Endothelial cell of umbilical vein (primary cell): ENCODE measurements around the gene WDR86. TPM values are rescaled to one million over a fixed set of nuclear protein-coding genes. Genes with fewer than 3 reads are reported as not detected.

Experiments
- BruUV-seq: library from RNA; stranded (reverse); fragments of 400-500 nt; replicated peaks from 2 replicates; lab custom pipeline; 2021; lab: Mats Ljungman, UMichigan
- CTCF ChIA-PET: fragments of 300-600, 350-600 bp; sonication (Branson Sonifier 250); formaldehyde crosslinking; loops from one replicate; lab custom pipeline; 2021; ENCODE audit warnings: antibody characterized with exemption, inconsistent platforms; lab: Charles Lee
- POLR2A ChIA-PET: fragments of 300-600, 350-600 bp; sonication (Branson Sonifier 250); formaldehyde crosslinking; loops from one replicate; lab custom pipeline; 2021; ENCODE audit warnings: antibody characterized with exemption, inconsistent platforms; lab: Charles Lee
- DNase-seq: peaks from one replicate; pipeline ENCODE4 v3.0.0-alpha.2; 2011; ENCODE audit warnings: low read depth, low spot score
- FAIRE-seq: peaks from 2 replicates; lab custom pipeline; 2011; peaks lifted over from hg19 to GRCh38; lab: Jason Lieb, UNC
- H2AFZ ChIP-seq: 2 replicates; pipeline ENCODE4 v1.6.0; 2012; ENCODE audit warnings: low read depth, low read length, control low read depth, inconsistent platforms
- H3K27ac ChIP-seq: 2 replicates; pipeline ENCODE4 v1.5.1; 2011; ENCODE audit warnings: low read depth, mild to moderate bottlenecking, control low read depth, low read length, moderate library complexity; ENCODE audit not compliant: insufficient read depth
- H3K27me3 ChIP-seq, 2 experiments: 2 replicates each; pipeline versions ENCODE4 v1.6.0 to v1.6.1; 2011; ENCODE audit warnings: low read length in 2 of 2, mixed read lengths in 1 of 2; ENCODE audit not compliant: control insufficient read depth in 2 of 2, insufficient read depth in 2 of 2
- H3K36me3 ChIP-seq, 2 experiments: 2 replicates in 1 of 2; 3 replicates in 1 of 2; pipeline ENCODE4 v1.5.1; 2011; ENCODE audit warnings: low read length in 2 of 2, mild to moderate bottlenecking in 1 of 2, moderate library complexity in 1 of 2; ENCODE audit not compliant: control insufficient read depth in 2 of 2, insufficient read depth in 2 of 2; ENCODE audit errors: extremely low read depth in 1 of 2
- H3K4me1 ChIP-seq: 3 replicates; pipeline ENCODE4 v1.5.1; 2011; ENCODE audit warnings: mild to moderate bottlenecking, low read length; ENCODE audit not compliant: control insufficient read depth, insufficient read depth; ENCODE audit errors: extremely low read depth
- H3K4me2 ChIP-seq: 2 replicates; pipeline ENCODE4 v1.6.1; 2011; ENCODE audit warnings: low read length, control low read depth, mixed read lengths; ENCODE audit not compliant: insufficient read depth
- H3K4me3 ChIP-seq, 3 experiments: fragments of 200-600 bp in 1 of 3; sonication (generic), shearing (Covaris generic) in 1 of 3; replicated peaks in 1 of 3; 2 replicates each; pipeline ENCODE4 v1.5.1; 2011 to 2016; ENCODE audit warnings: control low read depth in 3 of 3, low read length in 3 of 3, mild to moderate bottlenecking in 2 of 3, inconsistent platforms in 1 of 3, low read depth in 1 of 3, moderate library complexity in 1 of 3; ENCODE audit not compliant: insufficient read depth in 1 of 3
- H3K79me2 ChIP-seq: 2 replicates; pipeline ENCODE4 v1.6.0; 2012; ENCODE audit warnings: low read length, inconsistent platforms; ENCODE audit not compliant: control insufficient read depth, insufficient read depth
- H3K9ac ChIP-seq: replicated peaks from 2 replicates; pipeline ENCODE3; 2011; ENCODE audit warnings: low read length, control low read depth; ENCODE audit not compliant: insufficient read depth; ENCODE audit errors: extremely low read depth
- H3K9me1 ChIP-seq: replicated peaks from 3 replicates; pipeline ENCODE4 v1.6.0; 2011; ENCODE audit warnings: mild to moderate bottlenecking, low read length; ENCODE audit not compliant: control insufficient read depth, insufficient read depth; ENCODE audit errors: extremely low read depth
- H3K9me3 ChIP-seq: replicated peaks from 2 replicates; pipeline ENCODE4 v1.5.1; 2012; ENCODE audit warnings: low read length, inconsistent platforms; ENCODE audit not compliant: control insufficient read depth, insufficient read depth
- H4K20me1 ChIP-seq: replicated peaks from 2 replicates; pipeline ENCODE3; 2011; ENCODE audit warnings: mild to moderate bottlenecking, low read length; ENCODE audit not compliant: control insufficient read depth, insufficient read depth; ENCODE audit errors: extremely low read depth
- CTCF ChIP-seq, 2 donors: IDR thresholded peaks; 1 replicate in 1 of 2; 2 replicates in 1 of 2; pipeline ENCODE4 v1.5.1; 2011; ENCODE audit warnings: low read length in 2 of 2, mild to moderate bottlenecking in 2 of 2, moderate library complexity in 2 of 2, control low read depth in 1 of 2, inconsistent platforms in 1 of 2, low read depth in 1 of 2; ENCODE audit not compliant: insufficient read depth in 1 of 2; ENCODE audit errors: extremely low read depth in 1 of 2
- EZH2 ChIP-seq: IDR thresholded peaks from 2 replicates; pipeline ENCODE4 v1.6.1; 2012; ENCODE audit warnings: borderline replicate concordance, low read depth, mild to moderate bottlenecking, moderate library complexity, low read length, inconsistent platforms; ENCODE audit not compliant: severe bottlenecking
- FOS ChIP-seq: IDR thresholded peaks from 2 replicates; pipeline ENCODE4 v1.6.1; 2011; ENCODE audit warnings: mild to moderate bottlenecking, low read length, moderate library complexity, borderline replicate concordance; ENCODE audit not compliant: insufficient read depth
- GATA2 ChIP-seq: IDR thresholded peaks from 2 replicates; pipeline ENCODE4 v1.7.0; 2011; ENCODE audit warnings: low read depth, mild to moderate bottlenecking, moderate library complexity, mixed read lengths, low read length; ENCODE audit not compliant: insufficient read length, insufficient read depth
- JUN ChIP-seq: IDR thresholded peaks from 2 replicates; pipeline ENCODE4 v1.6.1; 2011; ENCODE audit warnings: borderline replicate concordance, low read depth; ENCODE audit not compliant: insufficient read length, insufficient read depth
- MAX ChIP-seq: IDR thresholded peaks from 2 replicates; pipeline ENCODE4 v1.6.1; 2011; ENCODE audit not compliant: insufficient read depth, insufficient read length
- MYC ChIP-seq: IDR thresholded peaks from one replicate; pipeline ENCODE4 v1.6.1; 2011; ENCODE audit warnings: mild to moderate bottlenecking, low read depth, low read length
- POLR2A ChIP-seq: IDR thresholded peaks from 2 replicates; pipeline ENCODE4 v1.6.1; 2012; ENCODE audit warnings: low read depth, mild to moderate bottlenecking, control low read depth, low read length
- POLR2AphosphoS5 ChIP-seq: IDR thresholded peaks from 2 replicates; pipeline ENCODE4 v1.6.1; 2012; ENCODE audit warnings: low read depth, mild to moderate bottlenecking, control low read depth, low read length, moderate library complexity; ENCODE audit not compliant: insufficient read depth
- dilution Hi-C: fragments of 300-500 bp; cut with MboI; formaldehyde crosslinking; loops from one replicate; pipeline ENCODE4 v1.15.0; 2019; ENCODE audit warnings: low sequenced_read_pairs; ENCODE audit not compliant: extremely low pct_ligation_motif_present
- intact Hi-C: fragments of 100-400 bp; cut with micrococcal nuclease; formaldehyde crosslinking; loops from one replicate; pipeline ENCODE4 v1.10.0; 2022
- polyA plus RNA-seq, 4 experiments: library from polyadenylated mRNA; depleted of rRNA in 3 of 4; stranded (reverse) in 3 of 4; unstranded in 1 of 4; fragments of >200 nt; gene quantifications; 2 replicates each; pipeline versions ENCODE4 v1.2.1 to v1.2.3, GENCODE V29; 2011 to 2012; ENCODE audit warnings: missing spikeins in 1 of 4
- total RNA-seq: library from RNA; stranded (reverse); gene quantifications from 2 replicates; pipeline ENCODE4 v1.2.3, GENCODE V29; 2021

Gene WDR86
- total and polyA plus RNA-seq, 2 donors (not counting 3 experiments of a cell fraction or from before 2014, with no cell fraction given) = not detected

- H3K27me3 ChIP-seq = no peaks in the 10 kb centered on the region
- CTCF ChIA-PET = interaction anchor here (1.0 kb wide), 1 partner anchor 11 kb away, joined by 3 read pairs; no protein-coding TSS in a partner anchor
- no peaks in the 10 kb centered on the region for H4K20me1 ChIP-seq
- H3K4me3 ChIP-seq = no peak overlapping the region
- POLR2A ChIA-PET = no interaction called here
- H3K9ac ChIP-seq = no peak overlapping the region
- H3K27ac ChIP-seq = no peak overlapping the region
- intact Hi-C loops = no loop called here
- dilution Hi-C loops = no loop called here
- no peak overlapping the region for H2AFZ ChIP-seq
- H3K79me2 ChIP-seq = no peaks in the 10 kb centered on the region
- H3K9me3 ChIP-seq = no peaks in the 10 kb centered on the region
- no peak for FAIRE-seq
- no peaks in the 10 kb centered on the region for H3K4me1 ChIP-seq
- no peak for TF ChIP-seq POLR2AphosphoS5
- TF ChIP-seq GATA2 = no peak
- TF ChIP-seq CTCF (IDR thresholded peaks at IDR 0.05; ENCODE audit: extremely low read depth in 1 of 2, insufficient read depth in 1 of 2, low read depth in 1 of 2, low read length in 2 of 2) = no peak
- TF ChIP-seq JUN = no peak
- TF ChIP-seq FOS = no peak
- no peak for TF ChIP-seq MYC
- TF ChIP-seq EZH2 = no peak
- TF ChIP-seq MAX = no peak
- TF ChIP-seq POLR2A = no peak
- no peaks in the 10 kb centered on the region for H3K9me1 ChIP-seq
- no peak overlapping the region for H3K4me2 ChIP-seq
- DNase-seq = no peak
- peaks cover 4 to 6% of the 10 kb centered on the region in 2 experiments for H3K36me3 ChIP-seq
- no TSS peak for BruUV-seq
These were observed 48.5 kb downstream of the WDR86 start for GRCh38 chr7:151361193-151361959.
